Measurements from ENCODE around the gene IL17RB. TPM values are rescaled to one million over a fixed set of nuclear protein-coding genes. Genes with fewer than 3 reads are reported as not detected.

IL17RB gene
- total and polyA plus RNA-seq, 2 of the 8 experiments (the other 6 are each of a cell fraction or from before 2014, with no cell fraction given): 7.0 to 24.6 TPM

GRCh38 chr3:53819163-53819868, 27.1 kb upstream of the IL17RB start:
- no peak for TF ChIP-seq HDAC2 (IDR thresholded peaks at IDR 0.05; ENCODE audit: borderline replicate concordance in 1 of 2, low read depth in 2 of 2, low read length in 2 of 2)
- TF ChIP-seq SIX5 (IDR thresholded peaks at IDR 0.05; ENCODE audit: low read depth, low read length): no peak
- no peak for DNase-seq (ENCODE audit: low read depth in 1 of 2, low spot score in 2 of 2)

More at GRCh38 chr3:53819163-53819868, 27.1 kb upstream of the IL17RB start:
- Histone ChIP-seq H3K4me2 (ENCODE audit: insufficient read depth in 1 of 2, low read depth in 2 of 2, low read length in 2 of 2) (no peak overlapping the region), H4K91ac (replicated peaks; ENCODE audit: insufficient read length, low read length) (no peak overlapping the region), H4K20me1 (replicated peaks in 1 of 2; ENCODE audit: control insufficient read depth in 1 of 2, insufficient read depth in 2 of 2, low read length in 2 of 2) (peaks cover 3% of the 10 kb centered on the region in 2 experiments), H3K4me3 (ENCODE audit: extremely low read depth in 1 of 4, insufficient read depth in 2 of 4, low read depth in 3 of 4, low read length in 4 of 4) (no peak overlapping the region), H3K23me2 (ENCODE audit: low read depth, low read length) (no peaks in the 10 kb centered on the region), H3K79me2 (ENCODE audit: control insufficient read depth in 1 of 2, insufficient read depth in 2 of 2, low read length in 2 of 2) (no peaks in the 10 kb centered on the region), H3K18ac (ENCODE audit: extremely low read depth, low read length) (no peak overlapping the region), H2AK5ac (ENCODE audit: low read depth, low read length) (no peak overlapping the region), H2BK20ac (ENCODE audit: low read length) (no peak overlapping the region), H3K9me3 (ENCODE audit: insufficient read depth in 2 of 2, low read depth in 1 of 2, low read length in 1 of 2) (no peaks in the 10 kb centered on the region), H3K27ac (ENCODE audit: low read depth, low read length) (no peak overlapping the region), H3K27me3 (replicated peaks in 1 of 4; ENCODE audit: control insufficient read depth in 3 of 4, extremely low read depth in 1 of 4, insufficient read depth in 3 of 4, low read length in 3 of 4) (no peaks in the 10 kb centered on the region), H3K4ac (replicated peaks; ENCODE audit: insufficient read length, low read depth, low read length) (no peak overlapping the region), H3K36me3 (ENCODE audit: control insufficient read depth in 2 of 4, insufficient read depth in 4 of 4, low read length in 3 of 4) (peaks cover 6 to 23% (median 15%) of the 10 kb centered on the region in 4 experiments; a peak in 7 of 8 replicates), H3K4me1 (replicated peaks in 1 of 4; ENCODE audit: control insufficient read depth in 3 of 4, insufficient read depth in 4 of 4, low read length in 3 of 4) (peaks cover 0 to 2% (median under 1%) of the 10 kb centered on the region in 4 experiments; a peak in 1 of 7 replicates), H3K56ac (replicated peaks; ENCODE audit: insufficient read length, low read depth, low read length) (no peak overlapping the region), H3K9ac (replicated peaks in 1 of 4; ENCODE audit: extremely low read depth in 1 of 4, low read depth in 3 of 4, low read length in 3 of 4) (no peak overlapping the region), H3K23ac (ENCODE audit: insufficient read length) (no peak overlapping the region), H4K8ac (ENCODE audit: extremely low read depth, insufficient read depth, low read length) (no peak overlapping the region), H2AFZ (ENCODE audit: low read length) (no peak overlapping the region), H3K79me1 (ENCODE audit: low read depth, low read length) (no peaks in the 10 kb centered on the region), H2BK12ac (ENCODE audit: low read depth, low read length) (no peak overlapping the region), H2BK15ac (ENCODE audit: low read length) (no peak overlapping the region), H2BK120ac (replicated peaks; ENCODE audit: low read depth, low read length) (no peak overlapping the region), H4K5ac (ENCODE audit: insufficient read length, low read depth, low read length) (no peak overlapping the region), H3K14ac (ENCODE audit: insufficient read length) (no peak overlapping the region), H2BK5ac (ENCODE audit: low read depth, low read length) (no peak overlapping the region)
- ChIA-PET POLR2A (ENCODE audit: partially characterized antibody) (no interaction called here), CTCF (ENCODE audit: partially characterized antibody) (interaction anchor here (1.0 to 1.8 kb wide), 2 partner anchors 9 to 75 kb away, joined by 4 to 6 read pairs; no protein-coding TSS in a partner anchor)
- FAIRE-seq: no peak
- 86% methylated on average over 9 of the region's 14 CpGs; no CpG with 5 or more reads in 1 of the 2 experiments for WGBS, 2 experiments (ENCODE audit: extremely low coverage in 1 of 2, insufficient coverage in 1 of 2, insufficient read length in 1 of 2, insufficient replicate concordance in 2 of 2, low coverage in 1 of 2, low lambda C conversion rate in 2 of 2, missing lambda C conversion rate in 1 of 2)
